8988T (cell line): ENCODE measurements around the gene ATXN1.

Experiments used
- DNase-seq: peaks from one replicate; pipeline ENCODE4 v3.0.0; 2011

ATXN1 gene

GRCh38 chr6:16742116-16742515 is 19.1 kb downstream of the ATXN1 start:
- DNase-seq = no peak

GRCh38 chr6:16741112-16742016 is 19.9 kb downstream of the ATXN1 start:
- DNase-seq = no peak

- no peak for DNase-seq
Observed at GRCh38 chr6:16740097-16740496, 21.2 kb downstream of the ATXN1 start.

GRCh38 chr6:16739329-16739801 is 21.9 kb downstream of the ATXN1 start:
- no peak for DNase-seq

GRCh38 chr6:16737925-16738324 is 23.3 kb downstream of the ATXN1 start:
- no peak for DNase-seq

GRCh38 chr6:16736856-16737775 is 24.1 kb downstream of the ATXN1 start:
- no peak for DNase-seq

GRCh38 chr6:16735014-16735413 is 26.2 kb downstream of the ATXN1 start:
- DNase-seq = no peak

- DNase-seq = no peak
Observed at GRCh38 chr6:16733085-16733484, 28.2 kb downstream of the ATXN1 start.

GRCh38 chr6:16731478-16732051 is 29.7 kb downstream of the ATXN1 start:
- no peak for DNase-seq

GRCh38 chr6:16730738-16731477 is 30.4 kb downstream of the ATXN1 start:
- DNase-seq = no peak

GRCh38 chr6:16729744-16730143 is 31.5 kb downstream of the ATXN1 start:
- no peak for DNase-seq

- no peak for DNase-seq
Observed at GRCh38 chr6:16729183-16729691, 32.0 kb downstream of the ATXN1 start.

GRCh38 chr6:16728513-16729182 is 32.6 kb downstream of the ATXN1 start:
- DNase-seq = no peak

- DNase-seq = no peak
Observed at GRCh38 chr6:16727996-16728395, 33.3 kb downstream of the ATXN1 start.

GRCh38 chr6:16725145-16725864 is 36.0 kb downstream of the ATXN1 start:
- no peak for DNase-seq

GRCh38 chr6:16723826-16724225 is 37.4 kb downstream of the ATXN1 start:
- no peak for DNase-seq

- DNase-seq = no peak
Observed at GRCh38 chr6:16723402-16723801, 37.9 kb downstream of the ATXN1 start.

- no peak for DNase-seq
Observed at GRCh38 chr6:16722630-16723029, 38.6 kb downstream of the ATXN1 start.

GRCh38 chr6:16721977-16722376 is 39.3 kb downstream of the ATXN1 start:
- DNase-seq = no peak

GRCh38 chr6:16720861-16721260 is 40.4 kb downstream of the ATXN1 start:
- DNase-seq = no peak

GRCh38 chr6:16719488-16719887 is 41.8 kb downstream of the ATXN1 start:
- DNase-seq = no peak
